Measurements from ENCODE around the gene HYAL3.

The HYAL3 gene

DNA sequence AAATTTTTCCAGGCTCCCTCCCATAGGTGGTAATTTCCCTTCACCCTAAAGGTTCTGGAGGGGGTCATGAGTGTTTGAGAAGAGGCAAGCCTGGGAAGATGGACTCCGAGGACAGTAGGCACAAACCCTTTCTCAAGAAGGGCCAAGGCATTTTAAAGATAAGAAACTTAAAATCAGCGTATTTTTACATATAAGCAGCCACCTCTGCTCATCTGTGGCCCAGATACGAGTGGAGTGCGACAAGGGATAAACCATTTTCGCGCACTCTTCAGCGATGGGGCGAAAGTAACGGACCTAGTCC is 40.9 kb upstream of the HYAL3 start:
- peaks cover 6% of the 10 kb centered on the region for H3K9me3 ChIP-seq (ENCODE audit: insufficient read depth, low read depth, low read length)
- no peak overlapping the region for H2AFZ ChIP-seq (ENCODE audit: insufficient read depth, low read length, poor library complexity)
- peaks cover 19 to 23% of the 10 kb centered on the region in 2 experiments for H3K4me1 ChIP-seq (ENCODE audit: control insufficient read depth in 1 of 2, insufficient read depth in 2 of 2, low read length in 2 of 2)
- H3K36me3 ChIP-seq (ENCODE audit: control insufficient read depth in 1 of 2, insufficient read depth in 2 of 2, low read length in 2 of 2), result peaks cover 0 to 3% of the 10 kb centered on the region in 2 experiments
- H3K27ac ChIP-seq (ENCODE audit: low read depth, low read length), result no peak overlapping the region
- H4K91ac ChIP-seq (ENCODE audit: low read depth, low read length), result no peak overlapping the region
- no peak overlapping the region for H3K4ac ChIP-seq (ENCODE audit: low read depth, low read length)
- no peak for DNase-seq
- H2AK5ac ChIP-seq (ENCODE audit: low read length), result no peak overlapping the region
- no peak overlapping the region for H3K18ac ChIP-seq (ENCODE audit: low read length)
- no peak overlapping the region for H4K8ac ChIP-seq (ENCODE audit: low read depth, low read length)
- no peak overlapping the region for H2BK12ac ChIP-seq (ENCODE audit: low read length)
- WGBS (ENCODE audit: extremely low coverage, insufficient coverage, insufficient read length), result no CpG with 5 or more reads among the region's 9 CpGs
- H3K27me3 ChIP-seq (ENCODE audit: insufficient read depth, low read length), result peaks cover 29% of the 10 kb centered on the region
- no peak overlapping the region for H3K4me2 ChIP-seq (ENCODE audit: low read length)
- H4K12ac ChIP-seq (ENCODE audit: low read depth, low read length), result no peak overlapping the region
- H3K79me2 ChIP-seq (ENCODE audit: control insufficient read depth, insufficient read depth, low read length, poor library complexity), result peaks cover 16% of the 10 kb centered on the region
- no peak overlapping the region for H3K4me3 ChIP-seq (ENCODE audit: low read depth, low read length)
- no peak overlapping the region for H3K23ac ChIP-seq (ENCODE audit: low read length)
- H2BK5ac ChIP-seq (ENCODE audit: low read depth, low read length, poor library complexity), result no peak overlapping the region
- peaks cover 12% of the 10 kb centered on the region for H3K79me1 ChIP-seq (ENCODE audit: low read length)
- no peak overlapping the region for H2BK120ac ChIP-seq (ENCODE audit: insufficient read depth, low read length, poor library complexity)
- no peak overlapping the region for H3K9ac ChIP-seq (ENCODE audit: low read length)
- no peak overlapping the region for H3K14ac ChIP-seq (ENCODE audit: low read length)

DNA sequence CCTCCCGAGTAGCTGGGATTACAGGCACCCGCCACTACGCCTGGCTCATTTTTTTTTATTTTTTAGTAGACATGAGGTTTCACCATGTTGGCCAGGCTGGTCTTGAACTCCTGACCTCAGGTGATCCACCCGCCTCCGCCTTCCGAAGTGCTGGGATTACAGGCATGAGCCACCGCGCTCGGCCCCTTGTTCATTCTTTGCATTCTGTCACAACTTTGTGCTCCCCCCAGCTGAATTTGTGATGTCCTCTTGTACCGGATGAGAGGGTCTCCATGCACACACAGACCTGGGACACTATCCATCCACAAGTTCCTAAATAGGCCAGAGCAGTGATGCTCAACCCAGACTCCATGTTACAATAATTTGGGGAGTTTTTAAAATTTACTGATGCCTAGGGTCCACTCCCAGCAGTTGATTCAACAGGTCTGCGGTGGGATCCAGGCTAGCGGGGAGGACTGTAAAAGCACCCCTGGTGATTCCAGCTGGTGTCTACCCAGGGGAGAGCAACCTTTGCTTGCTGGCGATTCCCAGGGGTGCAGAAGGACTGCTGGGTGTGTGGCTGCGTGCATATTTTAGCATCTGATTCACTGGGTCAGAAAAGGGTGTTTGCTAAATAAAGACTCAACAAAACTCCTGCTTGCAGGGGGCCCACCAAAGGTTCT is 40.4 kb upstream of the HYAL3 start:
- H2BK12ac ChIP-seq (ENCODE audit: low read length), result no peak overlapping the region
- H3K18ac ChIP-seq (ENCODE audit: low read length), result no peak overlapping the region
- DNase-seq, result no peak
- WGBS (ENCODE audit: extremely low coverage, insufficient coverage, insufficient read length), result no CpG with 5 or more reads among the region's 14 CpGs
- peaks cover 16% of the 10 kb centered on the region for H3K79me2 ChIP-seq (ENCODE audit: control insufficient read depth, insufficient read depth, low read length, poor library complexity)
- no peak overlapping the region for H2AK5ac ChIP-seq (ENCODE audit: low read length)
- no peak overlapping the region for H2AFZ ChIP-seq (ENCODE audit: insufficient read depth, low read length, poor library complexity)
- no peak overlapping the region for H2BK5ac ChIP-seq (ENCODE audit: low read depth, low read length, poor library complexity)
- H3K4me3 ChIP-seq (ENCODE audit: low read depth, low read length), result no peak overlapping the region
- no peak overlapping the region for H2BK120ac ChIP-seq (ENCODE audit: insufficient read depth, low read length, poor library complexity)
- H4K12ac ChIP-seq (ENCODE audit: low read depth, low read length), result no peak overlapping the region
- H3K4ac ChIP-seq (ENCODE audit: low read depth, low read length), result no peak overlapping the region
- no peak overlapping the region for H3K4me2 ChIP-seq (ENCODE audit: low read length)
- H3K36me3 ChIP-seq (ENCODE audit: control insufficient read depth in 1 of 2, insufficient read depth in 2 of 2, low read length in 2 of 2), result peaks cover 0 to 5% of the 10 kb centered on the region in 2 experiments
- H3K27ac ChIP-seq (ENCODE audit: low read depth, low read length), result no peak overlapping the region
- peaks cover 12% of the 10 kb centered on the region for H3K79me1 ChIP-seq (ENCODE audit: low read length)
- no peak overlapping the region for H4K8ac ChIP-seq (ENCODE audit: low read depth, low read length)
- no peak overlapping the region for H3K14ac ChIP-seq (ENCODE audit: low read length)
- no peak overlapping the region for H3K9ac ChIP-seq (ENCODE audit: low read length)
- H3K4me1 ChIP-seq (ENCODE audit: control insufficient read depth in 1 of 2, insufficient read depth in 2 of 2, low read length in 2 of 2), result peaks cover 19 to 23% of the 10 kb centered on the region in 2 experiments
- peaks cover 6% of the 10 kb centered on the region for H3K9me3 ChIP-seq (ENCODE audit: insufficient read depth, low read depth, low read length)
- H3K23ac ChIP-seq (ENCODE audit: low read length), result no peak overlapping the region
- no peak overlapping the region for H4K91ac ChIP-seq (ENCODE audit: low read depth, low read length)
- peaks cover 27% of the 10 kb centered on the region for H3K27me3 ChIP-seq (ENCODE audit: insufficient read depth, low read length)

DNA sequence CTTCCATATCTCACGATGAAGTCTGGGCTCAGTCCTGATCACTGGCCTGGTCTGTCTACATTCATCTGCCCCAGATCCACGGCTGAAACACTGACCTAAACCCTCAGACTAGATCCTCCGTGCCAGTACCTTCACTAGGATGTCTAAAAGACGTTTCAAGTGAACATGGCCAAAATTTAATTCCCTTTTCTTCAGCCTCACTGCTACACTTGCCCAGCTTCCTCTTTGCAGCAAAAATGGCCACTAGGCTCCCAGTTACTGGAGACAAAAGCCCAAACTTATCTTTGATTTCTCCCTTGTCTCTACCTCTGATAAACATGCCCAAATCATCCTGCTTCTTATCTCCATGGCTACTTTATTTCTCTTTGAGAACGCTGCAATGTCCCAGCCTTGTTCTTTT is 39.8 kb upstream of the HYAL3 start:
- Histone ChIP-seq H3K79me1 (ENCODE audit: low read length) (peaks cover 12% of the 10 kb centered on the region), H2BK5ac (ENCODE audit: low read depth, low read length, poor library complexity) (no peak overlapping the region), H3K18ac (ENCODE audit: low read length) (no peak overlapping the region), H2AFZ (ENCODE audit: insufficient read depth, low read length, poor library complexity) (no peak overlapping the region), H3K23ac (ENCODE audit: low read length) (no peak overlapping the region), H3K36me3 (ENCODE audit: control insufficient read depth in 1 of 2, insufficient read depth in 2 of 2, low read length in 2 of 2) (peaks cover 5 to 9% of the 10 kb centered on the region in 2 experiments), H4K12ac (ENCODE audit: low read depth, low read length) (no peak overlapping the region), H3K4me3 (ENCODE audit: low read depth, low read length) (no peak overlapping the region), H3K9me3 (ENCODE audit: insufficient read depth, low read depth, low read length) (peaks cover 6% of the 10 kb centered on the region), H3K4me2 (ENCODE audit: low read length) (no peak overlapping the region), H2AK5ac (ENCODE audit: low read length) (no peak overlapping the region), H3K27ac (ENCODE audit: low read depth, low read length) (no peak overlapping the region), H3K4ac (ENCODE audit: low read depth, low read length) (no peak overlapping the region), H3K9ac (ENCODE audit: low read length) (no peak overlapping the region), H2BK120ac (ENCODE audit: insufficient read depth, low read length, poor library complexity) (no peak overlapping the region), H3K14ac (ENCODE audit: low read length) (no peak overlapping the region), H3K79me2 (ENCODE audit: control insufficient read depth, insufficient read depth, low read length, poor library complexity) (peaks cover 19% of the 10 kb centered on the region), H4K91ac (ENCODE audit: low read depth, low read length) (no peak overlapping the region), H3K27me3 (ENCODE audit: insufficient read depth, low read length) (peaks cover 27% of the 10 kb centered on the region), H2BK12ac (ENCODE audit: low read length) (no peak overlapping the region), H3K4me1 (ENCODE audit: control insufficient read depth in 1 of 2, insufficient read depth in 2 of 2, low read length in 2 of 2) (peaks cover 20 to 23% of the 10 kb centered on the region in 2 experiments), H4K8ac (ENCODE audit: low read depth, low read length) (no peak overlapping the region)
- no peak for DNase-seq
- no CpG with 5 or more reads among the region's 5 CpGs for WGBS (ENCODE audit: extremely low coverage, insufficient coverage, insufficient read length)

DNA sequence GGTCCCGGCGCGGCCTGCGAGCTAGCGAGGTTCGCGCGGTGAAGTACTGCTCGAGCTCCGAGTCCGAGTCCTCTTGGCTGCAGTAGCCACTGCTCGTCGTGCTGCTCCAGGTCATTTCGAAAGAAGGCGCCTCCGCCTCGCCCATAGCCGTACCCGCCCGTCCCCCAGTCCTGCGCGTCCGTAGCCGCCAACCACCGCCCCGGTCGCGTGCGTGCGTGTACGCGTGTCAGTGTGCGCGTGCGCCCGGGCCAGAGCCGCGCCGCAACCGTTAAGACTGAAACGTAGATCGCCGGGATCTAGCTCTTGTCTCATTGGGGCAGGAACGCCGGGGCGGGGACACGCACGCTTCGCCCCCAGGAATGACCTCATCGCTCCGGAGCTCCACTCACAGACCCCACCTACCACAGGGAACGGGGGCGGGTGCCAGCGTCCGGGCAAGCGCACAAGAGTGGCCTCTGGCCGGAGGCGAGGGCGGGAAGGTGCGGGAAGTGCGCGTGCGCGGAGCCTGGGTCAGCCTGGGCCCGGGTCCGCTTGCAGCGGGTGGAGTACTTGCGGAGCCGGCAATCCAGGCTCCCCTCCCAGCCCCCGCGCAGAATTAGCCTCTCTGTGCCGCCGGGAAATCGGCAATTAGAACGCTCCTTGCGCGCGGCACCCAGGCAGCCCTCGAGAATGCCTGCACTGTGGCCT is 38.1 kb upstream of the HYAL3 start:
- DNase-seq, result peak; percentile 98
- peak overlapping the region; percentile 91 for H2AFZ ChIP-seq (ENCODE audit: insufficient read depth, low read length, poor library complexity)
- peaks cover 8 to 15% of the 10 kb centered on the region in 2 experiments for H3K36me3 ChIP-seq (ENCODE audit: control insufficient read depth in 1 of 2, insufficient read depth in 2 of 2, low read length in 2 of 2)
- peaks cover 21 to 23% of the 10 kb centered on the region in 2 experiments for H3K4me1 ChIP-seq (ENCODE audit: control insufficient read depth in 1 of 2, insufficient read depth in 2 of 2, low read length in 2 of 2)
- H3K27me3 ChIP-seq (ENCODE audit: insufficient read depth, low read length), result peaks cover 27% of the 10 kb centered on the region
- peaks cover 20% of the 10 kb centered on the region for H3K79me2 ChIP-seq (ENCODE audit: control insufficient read depth, insufficient read depth, low read length, poor library complexity)
- peak overlapping the region; percentile 87 for H2BK120ac ChIP-seq (ENCODE audit: insufficient read depth, low read length, poor library complexity)
- H3K9me3 ChIP-seq (ENCODE audit: insufficient read depth, low read depth, low read length), result peaks cover 6% of the 10 kb centered on the region
- H2BK5ac ChIP-seq (ENCODE audit: low read depth, low read length, poor library complexity), result peak overlapping the region; percentile 86
- peak overlapping the region; percentile 94 for H3K4ac ChIP-seq (ENCODE audit: low read depth, low read length)
- H3K18ac ChIP-seq (ENCODE audit: low read length), result peak overlapping the region; percentile 96
- peak overlapping the region; percentile 9 for H2BK12ac ChIP-seq (ENCODE audit: low read length)
- peak overlapping the region; percentile 97 for H3K14ac ChIP-seq (ENCODE audit: low read length)
- peak overlapping the region; percentile 92 for H3K4me2 ChIP-seq (ENCODE audit: low read length)
- H3K4me3 ChIP-seq (ENCODE audit: low read depth, low read length), result peak overlapping the region; percentile 92
- WGBS (ENCODE audit: extremely low coverage, insufficient coverage, insufficient read length), result no CpG with 5 or more reads among the region's 79 CpGs
- no peak overlapping the region for H3K23ac ChIP-seq (ENCODE audit: low read length)
- H2AK5ac ChIP-seq (ENCODE audit: low read length), result peak overlapping the region; percentile 95
- peak overlapping the region; percentile 96 for H4K91ac ChIP-seq (ENCODE audit: low read depth, low read length)
- peak overlapping the region; percentile 86 for H4K12ac ChIP-seq (ENCODE audit: low read depth, low read length)
- H3K9ac ChIP-seq (ENCODE audit: low read length), result peak overlapping the region; percentile 89
- peaks cover 12% of the 10 kb centered on the region for H3K79me1 ChIP-seq (ENCODE audit: low read length)
- peak overlapping the region; percentile 92 for H3K27ac ChIP-seq (ENCODE audit: low read depth, low read length)
- H4K8ac ChIP-seq (ENCODE audit: low read depth, low read length), result peak overlapping the region; percentile 97
